Measurements from ENCODE around the gene COL13A1. TPM values are rescaled to one million over a fixed set of nuclear protein-coding genes. Genes with fewer than 3 reads are reported as not detected.

The COL13A1 gene
- total RNA-seq, 4 donors from 2014 or later, result 1.2 to 4.2 (median 2.6) TPM

DNA sequence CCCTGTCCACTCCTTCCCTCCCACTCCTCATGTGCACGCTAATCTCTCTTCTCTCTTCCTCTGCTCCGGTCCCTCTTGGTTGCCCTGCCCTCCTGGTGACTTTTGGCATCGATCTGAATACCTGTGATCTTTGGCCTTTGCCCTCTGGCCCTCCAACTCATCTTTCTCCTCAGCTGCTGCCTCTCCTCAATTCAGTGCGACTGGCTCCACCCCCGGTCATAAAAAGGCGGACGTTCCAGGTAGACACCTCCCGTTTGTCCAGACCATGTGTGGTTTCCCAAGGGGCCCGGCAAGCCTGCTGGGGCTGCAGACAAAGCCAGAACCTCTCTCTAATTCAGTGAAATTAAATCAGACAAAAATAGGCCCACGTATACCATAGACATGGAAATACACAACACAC is 96.8 kb downstream of the COL13A1 start:
- Histone ChIP-seq H3K27ac (replicated peaks in 1 of 4) (no peak overlapping the region), H3K27me3 (no peaks in the 10 kb centered on the region), H3K9me3 (no peaks in the 10 kb centered on the region), H3K4me3 (no peak overlapping the region), H3K36me3 (no peaks in the 10 kb centered on the region), H3K4me1 (peaks cover 0 to 23% (median 11%) of the 10 kb centered on the region in 4 donors)
- TF ChIP-seq POLR2AphosphoS5 (IDR thresholded peaks at IDR 0.05), result no peak
- TF ChIP-seq, protein P1, sequence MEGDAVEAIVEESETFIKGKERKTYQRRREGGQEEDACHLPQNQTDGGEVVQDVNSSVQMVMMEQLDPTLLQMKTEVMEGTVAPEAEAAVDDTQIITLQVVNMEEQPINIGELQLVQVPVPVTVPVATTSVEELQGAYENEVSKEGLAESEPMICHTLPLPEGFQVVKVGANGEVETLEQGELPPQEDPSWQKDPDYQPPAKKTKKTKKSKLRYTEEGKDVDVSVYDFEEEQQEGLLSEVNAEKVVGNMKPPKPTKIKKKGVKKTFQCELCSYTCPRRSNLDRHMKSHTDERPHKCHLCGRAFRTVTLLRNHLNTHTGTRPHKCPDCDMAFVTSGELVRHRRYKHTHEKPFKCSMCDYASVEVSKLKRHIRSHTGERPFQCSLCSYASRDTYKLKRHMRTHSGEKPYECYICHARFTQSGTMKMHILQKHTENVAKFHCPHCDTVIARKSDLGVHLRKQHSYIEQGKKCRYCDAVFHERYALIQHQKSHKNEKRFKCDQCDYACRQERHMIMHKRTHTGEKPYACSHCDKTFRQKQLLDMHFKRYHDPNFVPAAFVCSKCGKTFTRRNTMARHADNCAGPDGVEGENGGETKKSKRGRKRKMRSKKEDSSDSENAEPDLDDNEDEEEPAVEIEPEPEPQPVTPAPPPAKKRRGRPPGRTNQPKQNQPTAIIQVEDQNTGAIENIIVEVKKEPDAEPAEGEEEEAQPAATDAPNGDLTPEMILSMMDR (IDR thresholded peaks at IDR 0.05), result no peak
- no peak for TF ChIP-seq POLR2A (IDR thresholded peaks at IDR 0.05; ENCODE audit: low read depth)
- no peak for TF ChIP-seq EP300 (IDR thresholded peaks at IDR 0.05)
- DNase-seq (ENCODE audit: extremely low spot score), result no peak
- intact Hi-C loops (cut with DNase I), result no loop called here
- WGBS, result 82% methylated on average over 10 of the region's 10 CpGs

DNA sequence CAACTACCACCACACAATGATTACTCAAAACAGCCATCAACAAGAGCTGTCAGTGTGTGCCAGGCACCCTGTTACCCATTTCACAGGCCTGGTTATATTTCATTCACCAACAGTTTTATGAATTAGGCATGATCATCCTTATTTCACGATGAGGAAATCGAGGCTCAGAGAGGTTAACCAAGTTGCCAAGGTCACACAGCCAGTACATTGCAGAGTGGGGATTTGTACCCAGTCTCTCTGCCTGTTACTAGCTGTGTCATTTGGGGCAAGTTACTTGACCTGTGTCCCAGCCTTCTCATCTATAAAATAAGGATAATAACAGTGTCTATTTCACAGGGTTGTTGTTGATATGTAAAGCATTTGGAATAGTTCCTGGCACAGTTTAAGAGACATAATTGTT is 97.2 kb downstream of the COL13A1 start:
- Histone ChIP-seq H3K9me3 (no peaks in the 10 kb centered on the region), H3K27me3 (no peaks in the 10 kb centered on the region), H3K36me3 (no peaks in the 10 kb centered on the region), H3K4me3 (no peak overlapping the region), H3K27ac (replicated peaks in 1 of 4) (no peak overlapping the region), H3K4me1 (peaks cover 0 to 23% (median 11%) of the 10 kb centered on the region in 4 donors)
- 94% methylated on average over 2 of the region's 2 CpGs for WGBS
- DNase-seq (ENCODE audit: extremely low spot score), result no peak
- intact Hi-C loops (cut with DNase I), result no loop called here
- no peak for TF ChIP-seq EP300 (IDR thresholded peaks at IDR 0.05)
- TF ChIP-seq, protein P1 (IDR thresholded peaks at IDR 0.05), result no peak
- no peak for TF ChIP-seq POLR2AphosphoS5 (IDR thresholded peaks at IDR 0.05)
- TF ChIP-seq POLR2A (IDR thresholded peaks at IDR 0.05; ENCODE audit: low read depth), result no peak

DNA sequence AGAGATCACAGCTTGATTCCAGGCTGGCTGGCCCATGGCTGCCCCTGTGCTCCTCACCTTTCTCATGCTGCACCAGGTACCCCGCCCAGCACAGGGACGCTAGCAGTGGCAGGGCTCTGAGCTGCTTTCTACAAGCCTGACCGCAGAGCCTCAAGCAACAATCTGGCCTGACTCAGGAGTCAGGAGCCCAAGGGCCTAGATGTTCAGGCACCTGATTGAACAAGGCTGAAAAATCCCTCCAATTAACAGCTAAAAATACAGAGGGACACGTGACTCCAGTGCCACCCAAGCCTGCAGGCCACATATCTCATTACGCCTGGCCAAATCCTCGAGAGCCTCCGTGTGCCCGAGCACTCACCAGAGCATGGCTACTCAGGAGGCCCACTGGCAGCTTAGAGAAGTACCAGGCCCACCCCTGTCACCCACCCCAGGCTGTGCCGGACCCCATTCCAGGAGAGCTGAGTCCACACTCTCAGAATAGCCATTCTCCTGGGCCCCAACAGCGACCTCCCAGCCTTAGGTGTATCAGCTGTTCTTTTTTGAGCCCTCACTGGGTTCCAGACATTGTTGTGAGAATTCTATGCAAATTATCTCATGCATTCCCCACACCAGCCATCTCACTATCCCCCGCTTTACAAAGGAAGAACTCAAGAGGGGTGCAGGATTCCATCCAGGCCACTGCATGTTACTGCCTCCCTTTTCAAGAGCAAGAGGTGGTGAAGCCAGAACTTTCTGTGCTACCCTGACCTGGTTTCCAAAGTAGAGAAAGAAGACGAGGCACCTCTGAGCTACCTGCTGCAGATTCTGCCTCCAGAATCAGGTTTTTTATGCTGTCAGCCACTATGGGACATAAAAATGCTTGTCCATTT is 98.3 kb downstream of the COL13A1 start:
- DNase-seq (ENCODE audit: extremely low spot score), result no peak
- intact Hi-C loops (cut with DNase I), result no loop called here
- no peaks in the 10 kb centered on the region for H3K36me3 ChIP-seq
- H3K4me3 ChIP-seq, result no peak overlapping the region
- H3K9me3 ChIP-seq, result no peaks in the 10 kb centered on the region
- WGBS, result 92% methylated on average over 9 of the region's 12 CpGs
- TF ChIP-seq, protein P1 (IDR thresholded peaks at IDR 0.05), result no peak
- TF ChIP-seq EP300 (IDR thresholded peaks at IDR 0.05), result no peak
- TF ChIP-seq POLR2AphosphoS5 (IDR thresholded peaks at IDR 0.05), result no peak
- TF ChIP-seq POLR2A (IDR thresholded peaks at IDR 0.05; ENCODE audit: low read depth), result no peak
- H3K27me3 ChIP-seq, result no peaks in the 10 kb centered on the region
- peaks cover 0 to 23% (median 11%) of the 10 kb centered on the region in 4 donors for H3K4me1 ChIP-seq
- no peak overlapping the region for H3K27ac ChIP-seq (replicated peaks in 1 of 4)

DNA sequence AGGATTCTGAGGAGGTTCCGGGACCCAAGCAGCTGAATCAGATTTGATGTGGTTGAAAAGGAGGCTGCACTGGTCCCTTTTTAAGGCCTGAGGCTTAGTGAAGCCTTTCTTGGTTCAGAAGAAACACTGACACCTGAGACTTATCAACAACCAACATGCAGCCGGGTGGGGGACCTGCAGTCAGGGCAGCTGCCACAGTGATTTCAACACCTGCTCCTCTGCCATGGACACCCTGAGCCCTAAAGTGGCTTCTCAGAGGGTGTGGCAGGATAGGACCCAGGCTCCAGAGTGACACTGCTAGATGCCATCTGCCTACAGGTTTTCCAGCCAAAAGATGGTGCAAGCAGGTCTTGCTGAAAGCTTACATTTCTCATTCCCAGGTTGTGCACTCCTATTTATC is 99.3 kb downstream of the COL13A1 start:
- H3K27ac ChIP-seq (replicated peaks in 1 of 4), result no peak overlapping the region
- TF ChIP-seq POLR2AphosphoS5 (IDR thresholded peaks at IDR 0.05) (no peak), EP300 (IDR thresholded peaks at IDR 0.05) (no peak), POLR2A (IDR thresholded peaks at IDR 0.05; ENCODE audit: low read depth) (no peak)
- TF ChIP-seq, protein P1 (IDR thresholded peaks at IDR 0.05), result no peak
- intact Hi-C loops (cut with DNase I), result no loop called here
- no peaks in the 10 kb centered on the region for H3K27me3 ChIP-seq
- no peak overlapping the region for H3K4me3 ChIP-seq
- 100% methylated on average over 2 of the region's 2 CpGs for WGBS
- no peak for DNase-seq (ENCODE audit: extremely low spot score)
- H3K36me3 ChIP-seq, result no peaks in the 10 kb centered on the region
- H3K4me1 ChIP-seq, result peaks cover 0 to 23% (median 11%) of the 10 kb centered on the region in 4 donors
- no peaks in the 10 kb centered on the region for H3K9me3 ChIP-seq
